Skeletal muscle tissue (tissue), 4 donors: ENCODE results near the gene ASIC1. TPM values are rescaled to one million over a fixed set of nuclear protein-coding genes. Genes with fewer than 3 reads are reported as not detected.
"Not testable (repeated sequence)": the region's sequence is repeated elsewhere in the genome, so short reads cannot be mapped to it uniquely, and the experiment has no call there.

Experiments used
- H3K27ac ChIP-seq: one replicate; pipeline ENCODE4 v1.7.0; 2013; ENCODE audit warnings: mild to moderate bottlenecking, low read depth, low read length, inconsistent platforms
- H3K27me3 ChIP-seq, 3 donors: one replicate each; pipeline ENCODE4 v1.7.0; 2013; ENCODE audit warnings: low read length in 3 of 3; ENCODE audit not compliant: control insufficient read depth in 3 of 3, insufficient read depth in 3 of 3
- H3K36me3 ChIP-seq, 3 donors: one replicate each; pipeline ENCODE4 v1.7.0; 2013; ENCODE audit warnings: low read length in 3 of 3; ENCODE audit not compliant: control insufficient read depth in 3 of 3, insufficient read depth in 3 of 3
- H3K4me1 ChIP-seq, 3 donors: one replicate each; pipeline ENCODE4 v1.7.0; 2013; ENCODE audit warnings: low read length in 3 of 3, mild to moderate bottlenecking in 3 of 3; ENCODE audit not compliant: control insufficient read depth in 3 of 3, insufficient read depth in 3 of 3
- H3K4me3 ChIP-seq, 3 donors: one replicate each; pipeline ENCODE4 v1.7.0; 2013; ENCODE audit warnings: low read length in 3 of 3
- H3K9ac ChIP-seq, 3 donors: one replicate each; pipeline ENCODE4 v1.7.0; 2013; ENCODE audit warnings: low read length in 3 of 3, mild to moderate bottlenecking in 3 of 3, moderate library complexity in 2 of 3, low read depth in 1 of 3
- H3K9me3 ChIP-seq, 3 donors: one replicate each; pipeline ENCODE4 v1.7.0; 2013; ENCODE audit warnings: low read length in 3 of 3; ENCODE audit not compliant: control insufficient read depth in 3 of 3
- total RNA-seq: library from RNA; depleted of rRNA; stranded (reverse); fragments of >200 nt; gene quantifications from one replicate; pipeline ENCODE4 v1.2.3, GENCODE V29; 2014
- donor health status: Osteomylitis.

The ASIC1 gene
- total RNA-seq, 1 donor from 2014 or later = 2.6 TPM

DNA sequence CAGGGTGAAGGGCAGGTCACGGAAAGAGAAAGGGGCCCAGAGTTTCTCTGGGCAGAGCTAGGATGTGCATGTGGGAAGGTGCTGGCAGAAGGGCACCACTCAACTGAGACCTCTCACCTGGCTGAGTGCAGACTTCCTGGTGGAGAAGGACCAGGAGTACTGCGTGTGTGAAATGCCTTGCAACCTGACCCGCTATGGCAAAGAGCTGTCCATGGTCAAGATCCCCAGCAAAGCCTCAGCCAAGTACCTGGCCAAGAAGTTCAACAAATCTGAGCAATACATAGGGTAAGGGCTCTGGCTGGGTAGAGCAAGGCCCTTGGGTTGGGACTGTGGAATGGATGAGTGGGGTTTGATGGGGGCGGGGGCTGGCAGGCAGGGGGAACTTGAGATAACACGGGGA, 22.4 kb downstream of the ASIC1 start:
- Histone ChIP-seq H3K36me3 (no peaks in the 10 kb centered on the region), H3K27ac (no peak overlapping the region), H3K4me3 (no peak overlapping the region), H3K9ac (no peak overlapping the region), H3K4me1 (peaks cover 6% of the 10 kb centered on the region in 3 donors), H3K9me3 (no peaks in the 10 kb centered on the region), H3K27me3 (no peaks in the 10 kb centered on the region)

DNA sequence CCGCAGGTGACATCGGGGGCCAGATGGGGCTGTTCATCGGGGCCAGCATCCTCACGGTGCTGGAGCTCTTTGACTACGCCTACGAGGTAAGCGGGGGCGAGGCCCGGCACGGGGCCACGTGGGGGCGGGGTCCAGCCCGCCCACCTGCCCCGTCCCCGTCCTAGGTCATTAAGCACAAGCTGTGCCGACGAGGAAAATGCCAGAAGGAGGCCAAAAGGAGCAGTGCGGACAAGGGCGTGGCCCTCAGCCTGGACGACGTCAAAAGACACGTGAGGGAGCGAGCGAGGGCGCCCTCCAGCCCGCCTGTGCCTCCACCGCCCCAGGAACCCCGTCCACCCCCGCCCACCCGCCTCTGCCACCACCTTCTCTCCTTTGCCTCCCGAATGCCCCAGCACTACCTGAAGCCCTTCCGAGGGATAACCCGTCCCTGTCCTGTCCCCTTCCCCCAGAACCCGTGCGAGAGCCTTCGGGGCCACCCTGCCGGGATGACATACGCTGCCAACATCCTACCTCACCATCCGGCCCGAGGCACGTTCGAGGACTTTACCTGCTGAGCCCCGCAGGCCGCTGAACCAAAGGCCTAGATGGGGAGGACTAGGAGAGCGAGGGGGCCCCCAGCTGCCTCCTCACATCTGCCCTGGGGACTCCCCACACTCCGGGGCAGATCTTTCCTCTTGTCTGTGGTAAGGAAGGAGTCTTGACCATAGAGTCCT, 23.9 kb downstream of the ASIC1 start:
- no peaks in the 10 kb centered on the region for H3K36me3 ChIP-seq
- H3K27ac ChIP-seq = no peak overlapping the region

DNA sequence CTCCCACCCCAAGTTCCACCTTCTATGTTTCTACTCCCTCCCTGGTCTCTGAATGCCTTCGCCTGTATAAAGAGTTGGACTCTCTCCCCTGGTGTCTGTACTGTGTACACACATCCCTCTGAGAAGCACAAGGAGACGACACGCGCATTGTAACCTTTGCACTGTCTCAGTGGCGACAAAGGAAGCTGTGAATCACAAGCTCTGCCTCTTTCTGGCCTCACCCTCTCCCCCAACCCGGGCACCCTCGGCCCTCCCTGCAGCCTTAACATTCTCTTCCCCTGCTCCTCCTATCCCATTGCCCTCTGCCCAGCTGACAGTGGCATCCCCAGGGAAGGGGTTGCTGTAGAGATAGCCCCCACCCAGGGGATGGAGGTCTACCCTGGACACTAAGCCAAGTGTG, 25.2 kb downstream of the ASIC1 start:
- no peak overlapping the region for H3K4me3 ChIP-seq
- no peaks in the 10 kb centered on the region for H3K9me3 ChIP-seq
- no peak overlapping the region for H3K9ac ChIP-seq
- peaks cover 8 to 10% (median 10%) of the 10 kb centered on the region in 3 donors for H3K36me3 ChIP-seq
- no peaks in the 10 kb centered on the region for H3K27me3 ChIP-seq
- H3K4me1 ChIP-seq = peaks cover 9 to 10% (median 10%) of the 10 kb centered on the region in 3 donors
- no peak overlapping the region for H3K27ac ChIP-seq

More for the DNA sequence above, 23.9 kb downstream of the ASIC1 start:
- H3K27me3 ChIP-seq = no peaks in the 10 kb centered on the region
- no peak overlapping the region for H3K9ac ChIP-seq
- no peak overlapping the region for H3K4me3 ChIP-seq
- peaks cover 7 to 10% (median 9%) of the 10 kb centered on the region in 3 donors for H3K4me1 ChIP-seq
- no peaks in the 10 kb centered on the region for H3K9me3 ChIP-seq

DNA sequence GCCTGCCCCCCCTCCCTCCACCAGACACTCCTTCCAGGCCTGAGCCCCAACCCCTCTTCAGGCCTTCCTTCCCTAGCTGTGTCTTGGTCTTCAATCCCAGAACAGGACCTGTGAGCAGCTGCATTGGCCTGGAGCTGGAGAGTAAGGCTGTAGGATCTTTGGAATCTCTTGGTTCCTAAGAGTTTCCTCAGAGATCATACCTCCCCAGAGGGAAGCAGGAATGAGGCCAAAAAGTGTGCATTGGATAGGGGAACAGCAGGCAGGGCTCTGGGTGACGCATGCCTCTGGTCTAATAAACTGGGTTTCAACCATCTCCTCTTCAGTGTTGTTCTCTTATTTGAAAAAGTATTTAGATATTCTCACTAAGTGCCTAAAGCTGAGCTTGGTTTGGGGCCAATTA, 25.9 kb downstream of the ASIC1 start:
- Histone ChIP-seq H3K9me3 (no peaks in the 10 kb centered on the region), H3K27ac (no peak overlapping the region), H3K4me1 (peaks cover 9 to 10% (median 10%) of the 10 kb centered on the region in 3 donors), H3K27me3 (no peaks in the 10 kb centered on the region), H3K4me3 (no peak overlapping the region), H3K36me3 (peaks cover 10 to 16% (median 11%) of the 10 kb centered on the region in 3 donors), H3K9ac (no peak overlapping the region)

DNA sequence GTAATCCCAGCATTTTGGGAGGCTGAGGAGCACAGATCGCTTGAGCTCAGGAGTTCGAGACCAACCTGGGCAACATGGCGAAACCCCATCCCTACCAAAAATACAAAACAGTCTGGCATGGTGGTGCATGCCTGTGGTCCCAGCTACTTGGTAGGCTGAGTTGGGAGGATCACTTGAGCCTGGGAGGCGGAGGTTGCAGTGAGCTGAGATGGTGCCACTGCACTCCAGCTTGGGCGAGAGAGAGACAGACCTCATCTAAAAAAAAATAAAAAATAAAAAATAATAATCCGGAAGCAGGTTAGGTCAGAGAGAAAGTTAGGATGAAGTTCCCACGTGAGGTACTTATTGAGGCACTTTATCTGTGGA, 27.0 kb downstream of the ASIC1 start:
- peak overlapping the region; percentile 83 to 91 (median 91) for H3K9ac ChIP-seq
- H3K36me3 ChIP-seq = peaks cover 10 to 24% (median 21%) of the 10 kb centered on the region in 3 donors
- H3K9me3 ChIP-seq, H3K27me3 ChIP-seq: not testable (repeated sequence)
- peak overlapping the region; percentile 78 for H3K27ac ChIP-seq
- H3K4me3 ChIP-seq = peak overlapping the region; percentile 81 to 97 (median 96)
- H3K4me1 ChIP-seq = peaks cover 9 to 19% (median 10%) of the 10 kb centered on the region in 3 donors

DNA sequence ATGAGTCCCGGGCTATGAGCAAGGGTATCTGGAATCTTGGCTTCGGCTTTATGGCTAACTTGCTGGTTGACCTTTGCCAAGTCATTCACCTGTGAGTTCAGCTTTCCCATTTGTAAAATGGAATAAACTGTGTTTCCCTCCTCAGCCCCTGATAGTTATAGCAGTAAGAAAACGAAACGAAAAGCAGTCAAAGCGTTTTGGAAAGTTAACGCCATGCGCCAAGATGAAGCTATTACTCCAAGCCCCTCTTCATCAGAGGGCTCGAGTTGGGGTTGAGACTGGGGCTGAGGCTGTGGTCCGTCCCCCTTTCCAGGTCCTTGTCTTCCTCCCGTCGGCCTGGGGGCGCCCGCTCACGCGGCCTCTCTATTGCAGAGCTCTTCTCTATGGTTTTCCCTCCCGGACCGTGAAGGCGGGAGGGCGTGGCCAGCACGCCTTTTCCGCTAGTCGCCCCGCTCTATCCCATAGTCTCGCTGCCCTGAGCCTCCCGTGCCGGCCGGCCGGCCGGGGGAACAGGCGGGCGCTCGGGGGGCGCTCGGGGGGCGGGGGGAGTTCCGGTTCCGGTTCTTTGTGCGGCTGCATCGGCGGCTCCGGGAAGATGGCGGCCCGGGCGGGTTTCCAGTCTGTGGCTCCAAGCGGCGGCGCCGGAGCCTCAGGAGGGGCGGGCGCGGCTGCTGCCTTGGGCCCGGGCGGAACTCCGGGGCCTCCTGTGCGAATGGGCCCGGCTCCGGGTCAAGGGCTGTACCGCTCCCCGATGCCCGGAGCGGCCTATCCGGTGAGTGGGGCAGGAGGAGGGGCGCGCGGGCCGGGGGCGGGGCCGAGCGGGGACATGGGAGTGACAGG, 27.6 kb downstream of the ASIC1 start, which contains the start of gene SMARCD1:
TSS of gene SMARCD1 (plus strand) at position 568 of the 840 bp plus-strand sequence. CDS start at position 596, 28 bp downstream.
- Histone ChIP-seq H3K4me3 (peak within 1 kb of the TSS; percentile 81 to 97 (median 96)), H3K4me1 (peaks cover 9 to 19% (median 10%) of the 10 kb centered on the region in 3 donors), H3K27me3 (no peaks in the 10 kb centered on the region), H3K27ac (peak within 1 kb of the TSS; percentile 78), H3K36me3 (peaks cover 16 to 30% (median 27%) of the 10 kb centered on the region in 3 donors), H3K9me3 (no peaks in the 10 kb centered on the region), H3K9ac (peak within 1 kb of the TSS; percentile 83 to 91 (median 91))

DNA sequence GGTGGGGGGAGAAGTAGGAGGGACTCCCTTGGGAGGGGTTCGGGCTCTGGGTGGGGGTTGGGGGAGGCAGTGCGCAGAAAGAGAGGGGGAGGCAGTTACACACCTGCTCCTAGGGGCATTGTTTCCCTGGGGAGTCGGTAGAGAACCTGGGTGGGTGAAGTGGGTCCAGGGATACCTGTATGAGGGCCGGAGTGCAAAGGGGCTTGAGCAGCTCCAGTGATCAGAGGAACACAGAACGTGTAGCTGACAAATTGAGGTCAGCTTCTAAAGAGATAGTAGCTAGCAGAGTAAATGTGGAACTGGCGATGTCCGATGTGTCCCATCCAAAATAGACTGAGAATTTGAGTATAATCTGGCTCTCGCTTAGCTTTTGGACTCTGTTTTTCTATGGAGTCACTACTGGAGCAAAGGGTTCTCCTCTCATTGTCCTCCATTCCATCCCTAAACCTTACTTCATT, 28.2 kb downstream of the ASIC1 start:
- H3K9ac ChIP-seq = peak overlapping the region; percentile 58 to 76 (median 61)
- peak overlapping the region; percentile 77 to 96 (median 83) for H3K4me3 ChIP-seq
- no peaks in the 10 kb centered on the region for H3K9me3 ChIP-seq
- no peaks in the 10 kb centered on the region for H3K27me3 ChIP-seq
- peaks cover 9 to 19% (median 10%) of the 10 kb centered on the region in 3 donors for H3K4me1 ChIP-seq
- H3K36me3 ChIP-seq = peaks cover 21 to 36% (median 33%) of the 10 kb centered on the region in 3 donors
- peak overlapping the region; percentile 78 for H3K27ac ChIP-seq

DNA sequence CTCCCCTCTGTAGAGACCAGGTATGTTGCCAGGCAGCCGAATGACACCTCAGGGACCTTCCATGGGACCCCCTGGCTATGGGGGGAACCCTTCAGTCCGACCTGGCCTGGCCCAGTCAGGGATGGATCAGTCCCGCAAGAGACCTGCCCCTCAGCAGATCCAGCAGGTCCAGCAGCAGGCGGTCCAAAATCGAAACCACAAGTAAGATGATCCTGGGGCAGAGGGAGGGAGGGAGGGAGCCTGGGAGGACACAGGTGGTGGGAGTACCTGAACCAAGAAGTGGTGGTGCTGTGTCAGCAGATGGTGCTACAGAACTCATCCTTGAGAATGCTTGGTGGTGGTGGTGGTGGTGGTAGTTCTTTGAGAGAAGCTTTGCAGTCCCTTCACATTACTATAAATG, 28.8 kb downstream of the ASIC1 start:
- Histone ChIP-seq H3K9ac (peak overlapping the region in 2 of 3 donors; percentile 58 to 61), H3K27ac (peak overlapping the region; percentile 78)

DNA sequence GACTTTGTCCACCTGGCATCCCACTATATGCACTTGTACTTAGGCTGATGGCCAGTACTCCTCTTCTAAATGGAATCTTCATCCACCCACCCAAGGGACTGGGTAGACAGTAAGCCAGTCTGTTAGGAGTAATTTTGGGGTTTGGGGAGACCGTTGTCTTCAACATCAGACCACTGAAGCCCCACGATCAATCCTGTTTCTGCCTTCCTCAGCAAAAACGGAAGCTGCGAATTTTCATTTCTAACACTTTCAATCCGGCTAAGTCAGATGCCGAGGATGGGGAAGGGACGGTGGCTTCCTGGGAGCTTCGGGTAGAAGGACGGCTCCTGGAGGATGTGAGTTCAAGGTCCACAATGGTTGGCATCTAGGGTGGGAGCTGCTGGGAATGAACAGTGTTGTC, 29.8 kb downstream of the ASIC1 start:
- Histone ChIP-seq H3K9ac (no peak overlapping the region), H3K27me3 (no peaks in the 10 kb centered on the region), H3K4me1 (peaks cover 9 to 19% (median 10%) of the 10 kb centered on the region in 3 donors), H3K4me3 (no peak overlapping the region), H3K27ac (no peak overlapping the region), H3K9me3 (no peaks in the 10 kb centered on the region), H3K36me3 (peaks cover 24 to 46% (median 38%) of the 10 kb centered on the region in 3 donors)

More for the DNA sequence above, 28.8 kb downstream of the ASIC1 start:
- Histone ChIP-seq H3K9me3 (no peaks in the 10 kb centered on the region), H3K27me3 (no peaks in the 10 kb centered on the region), H3K4me3 (peak overlapping the region; percentile 77 to 96 (median 83)), H3K4me1 (peaks cover 9 to 19% (median 10%) of the 10 kb centered on the region in 3 donors), H3K36me3 (peaks cover 21 to 38% (median 33%) of the 10 kb centered on the region in 3 donors)
